H1 (cell line): ENCODE measurements around the gene PHC2. TPM values are rescaled to one million over a fixed set of nuclear protein-coding genes. Genes with fewer than 3 reads are reported as not detected.

Source experiments
- CTCF ChIA-PET: fragments of 300-600 bp; sonication (Branson Sonifier 250); formaldehyde crosslinking; loops from one replicate; lab custom pipeline; 2021; ENCODE audit not compliant: partially characterized antibody; lab: Charles Lee
- POLR2A ChIA-PET: fragments of 300-600 bp; sonication (Branson Sonifier 250); formaldehyde crosslinking; loops from one replicate; lab custom pipeline; 2021; ENCODE audit warnings: inconsistent platforms; ENCODE audit not compliant: partially characterized antibody; lab: Charles Lee
- DNase-seq, 2 experiments: peaks; one replicate each; pipeline versions ENCODE4 v3.0.0 to v3.0.0-alpha.2; 2010 to 2022; ENCODE audit warnings: low spot score in 2 of 2, low read depth in 1 of 2, mixed read lengths in 1 of 2
- FAIRE-seq: peaks from 2 replicates; lab custom pipeline; 2011; peaks lifted over from hg19 to GRCh38; lab: Jason Lieb, UNC
- H2AFZ ChIP-seq: 2 replicates; pipeline ENCODE4 v1.8.1; 2012; ENCODE audit warnings: low read length, inconsistent platforms
- H2AK5ac ChIP-seq: 2 replicates; pipeline ENCODE4 v1.6.1; 2013; ENCODE audit warnings: low read depth, low read length
- H2BK120ac ChIP-seq: replicated peaks from 2 replicates; pipeline ENCODE3; 2013; ENCODE audit warnings: low read depth, low read length, inconsistent platforms
- H2BK12ac ChIP-seq: 2 replicates; pipeline ENCODE4 v1.6.1; 2013; ENCODE audit warnings: low read depth, low read length
- H2BK15ac ChIP-seq: 2 replicates; pipeline ENCODE4 v1.6.1; 2013; ENCODE audit warnings: low read length
- H2BK20ac ChIP-seq: 2 replicates; pipeline ENCODE4 v1.6.1; 2013; ENCODE audit warnings: low read length
- H2BK5ac ChIP-seq: 2 replicates; pipeline ENCODE4 v1.6.1; 2013; ENCODE audit warnings: low read depth, low read length
- H3K14ac ChIP-seq: 2 replicates; pipeline ENCODE4 v1.6.1; 2013; ENCODE audit warnings: inconsistent platforms; ENCODE audit not compliant: insufficient read length
- H3K18ac ChIP-seq: 2 replicates; pipeline ENCODE4 v1.6.1; 2013; ENCODE audit warnings: low read length; ENCODE audit errors: extremely low read depth
- H3K23ac ChIP-seq: 2 replicates; pipeline ENCODE4 v1.6.1; 2013; ENCODE audit warnings: inconsistent platforms; ENCODE audit not compliant: insufficient read length
- H3K23me2 ChIP-seq: 2 replicates; pipeline ENCODE4 v1.6.1; 2013; ENCODE audit warnings: low read depth, low read length
- H3K27ac ChIP-seq: 2 replicates; pipeline ENCODE4 v1.6.1; 2011; ENCODE audit warnings: low read depth, low read length, inconsistent platforms
- H3K27me3 ChIP-seq, 4 experiments: replicated peaks in 1 of 4; 1 replicate in 1 of 4; 2 replicates in 3 of 4; pipeline versions ENCODE4 v1.6.1 to v1.8.1; 2011 to 2013; ENCODE audit warnings: low read length in 3 of 4, mild to moderate bottlenecking in 3 of 4, inconsistent platforms in 2 of 4, mixed read lengths in 2 of 4, moderate library complexity in 1 of 4; ENCODE audit not compliant: control insufficient read depth in 3 of 4, insufficient read depth in 3 of 4; ENCODE audit errors: extremely low read depth in 1 of 4
- H3K36me3 ChIP-seq, 4 experiments: 2 replicates each; pipeline versions ENCODE4 v1.6.1 to v1.8.1; 2011 to 2013; ENCODE audit warnings: mild to moderate bottlenecking in 4 of 4, low read length in 3 of 4, moderate library complexity in 2 of 4, control low read depth in 1 of 4, inconsistent platforms in 1 of 4; ENCODE audit not compliant: insufficient read depth in 4 of 4, control insufficient read depth in 2 of 4
- H3K4ac ChIP-seq: replicated peaks from 2 replicates; pipeline ENCODE3; 2013; ENCODE audit warnings: low read length, low read depth, mixed read lengths, inconsistent platforms; ENCODE audit not compliant: insufficient read length
- H3K4me1 ChIP-seq, 4 experiments: replicated peaks in 1 of 4; 1 replicate in 1 of 4; 2 replicates in 3 of 4; pipeline versions ENCODE4 v1.6.1 to v1.8.1; 2011 to 2013; ENCODE audit warnings: low read length in 3 of 4, inconsistent platforms in 2 of 4, mixed read lengths in 1 of 4; ENCODE audit not compliant: insufficient read depth in 4 of 4, control insufficient read depth in 3 of 4
- H3K4me2 ChIP-seq, 2 experiments: 2 replicates each; pipeline versions ENCODE4 v1.6.1 to v1.8.1; 2011 to 2013; ENCODE audit warnings: low read depth in 2 of 2, low read length in 2 of 2, control low read depth in 1 of 2, inconsistent platforms in 1 of 2, mild to moderate bottlenecking in 1 of 2; ENCODE audit not compliant: insufficient read depth in 1 of 2
- H3K4me3 ChIP-seq, 4 experiments: fragments of 200-600, 300-600 bp in 1 of 4; sonication (generic), shearing (Covaris generic), sonication (Bioruptor Twin) in 1 of 4; 2 replicates each; pipeline versions ENCODE4 v1.5.1 to v1.8.1; 2011 to 2016; ENCODE audit warnings: low read length in 4 of 4, low read depth in 3 of 4, control low read depth in 2 of 4, inconsistent platforms in 2 of 4, mild to moderate bottlenecking in 2 of 4, mixed read lengths in 1 of 4, moderate library complexity in 1 of 4; ENCODE audit not compliant: insufficient read depth in 2 of 4; ENCODE audit errors: extremely low read depth in 1 of 4
- H3K56ac ChIP-seq: replicated peaks from 2 replicates; pipeline ENCODE3; 2013; ENCODE audit warnings: low read depth, mild to moderate bottlenecking, mixed read lengths, low read length, inconsistent platforms; ENCODE audit not compliant: insufficient read length
- H3K79me1 ChIP-seq: 2 replicates; pipeline ENCODE4 v1.6.1; 2013; ENCODE audit warnings: low read depth, low read length, control low read depth
- H3K79me2 ChIP-seq, 2 experiments: 2 replicates each; pipeline versions ENCODE4 v1.6.1 to v1.8.1; 2012 to 2013; ENCODE audit warnings: low read length in 2 of 2, mild to moderate bottlenecking in 2 of 2, inconsistent platforms in 1 of 2; ENCODE audit not compliant: insufficient read depth in 2 of 2, control insufficient read depth in 1 of 2
- H3K9ac ChIP-seq, 4 experiments: replicated peaks in 1 of 4; 1 replicate in 1 of 4; 2 replicates in 3 of 4; pipeline versions ENCODE4 v1.6.1 to v1.8.1; 2011 to 2013; ENCODE audit warnings: low read depth in 3 of 4, low read length in 3 of 4, control low read depth in 2 of 4, mild to moderate bottlenecking in 2 of 4, moderate library complexity in 2 of 4, inconsistent platforms in 1 of 4; ENCODE audit errors: extremely low read depth in 1 of 4
- H3K9me3 ChIP-seq, 2 experiments: 2 replicates each; pipeline versions ENCODE4 v1.6.1 to v1.8.1; 2012 to 2013; ENCODE audit warnings: mild to moderate bottlenecking in 2 of 2, moderate library complexity in 2 of 2, control low read depth in 1 of 2, inconsistent platforms in 1 of 2, low read depth in 1 of 2, low read length in 1 of 2, mixed read lengths in 1 of 2; ENCODE audit not compliant: insufficient read depth in 2 of 2
- H4K20me1 ChIP-seq, 2 experiments: replicated peaks in 1 of 2; 2 replicates each; pipeline versions ENCODE3 to v1.8.1; 2011 to 2013; ENCODE audit warnings: inconsistent platforms in 2 of 2, low read length in 2 of 2, mild to moderate bottlenecking in 1 of 2; ENCODE audit not compliant: insufficient read depth in 2 of 2, control insufficient read depth in 1 of 2
- H4K5ac ChIP-seq: 2 replicates; pipeline ENCODE4 v1.6.1; 2013; ENCODE audit warnings: low read length, low read depth, mixed read lengths, inconsistent platforms; ENCODE audit not compliant: insufficient read length
- H4K8ac ChIP-seq: 2 replicates; pipeline ENCODE4 v1.8.0; 2013; ENCODE audit warnings: mild to moderate bottlenecking, moderate library complexity, low read length, inconsistent platforms; ENCODE audit not compliant: insufficient read depth; ENCODE audit errors: extremely low read depth
- H4K91ac ChIP-seq: replicated peaks from 2 replicates; pipeline ENCODE3; 2013; ENCODE audit warnings: low read length, mixed read lengths, inconsistent platforms; ENCODE audit not compliant: insufficient read length
- GABPA ChIP-seq: IDR thresholded peaks from 2 replicates; pipeline ENCODE4 v1.6.1; 2011; ENCODE audit warnings: mild to moderate bottlenecking, low read length, moderate library complexity, borderline replicate concordance; ENCODE audit not compliant: insufficient read depth
- HDAC6 ChIP-seq: IDR thresholded peaks from one replicate; pipeline ENCODE4 v1.7.1; 2012; ENCODE audit warnings: low read depth, mild to moderate bottlenecking, inconsistent platforms, low read length, moderate library complexity
- KDM1A ChIP-seq: fragments of 200-600, 300-600 bp; sonication (generic); IDR thresholded peaks from 2 replicates; pipeline ENCODE4 v1.7.1; 2016; ENCODE audit warnings: mild to moderate bottlenecking, low read length, borderline replicate concordance
- MAFK ChIP-seq: IDR thresholded peaks from 2 replicates; pipeline ENCODE4 v1.6.1; 2012; ENCODE audit warnings: low read depth, mild to moderate bottlenecking, improper control_type of control experiment, low read length
- POLR2A ChIP-seq, 2 experiments: IDR thresholded peaks; 1 replicate in 1 of 2; 2 replicates in 1 of 2; pipeline ENCODE4 v1.6.1; 2011; ENCODE audit warnings: low read depth in 2 of 2, low read length in 2 of 2, mild to moderate bottlenecking in 2 of 2; ENCODE audit errors: control extremely low read depth in 1 of 2
- RAD21 ChIP-seq, 2 experiments: IDR thresholded peaks in 1 of 2; conservative IDR thresholded peaks in 1 of 2; 2 replicates each; pipeline ENCODE4 v1.6.1; 2011; ENCODE audit warnings: low read depth in 2 of 2, low read length in 2 of 2, improper control_type of control experiment in 1 of 2, inconsistent platforms in 1 of 2, mild to moderate bottlenecking in 1 of 2, moderate library complexity in 1 of 2
- RXRA ChIP-seq: IDR thresholded peaks from 2 replicates; pipeline ENCODE4 v1.6.1; 2011; ENCODE audit warnings: low read depth, mild to moderate bottlenecking, low read length, moderate library complexity; ENCODE audit not compliant: insufficient read depth
- TBP ChIP-seq: IDR thresholded peaks from 2 replicates; pipeline ENCODE4 v1.6.1; 2011; ENCODE audit warnings: low read depth, low read length, improper control_type of control experiment
- TCF12 ChIP-seq: IDR thresholded peaks from 2 replicates; pipeline ENCODE4 v1.6.1; 2011; ENCODE audit warnings: low read depth, mild to moderate bottlenecking, low read length
- WGBS, 2 experiments: shearing (Covaris generic) in 1 of 2; methylation state at CpG; one replicate each; pipeline versions ENCODE4 v1.1.6 to v1.1.7; 2013 to 2015; ENCODE audit warnings: low lambda C conversion rate in 2 of 2, mixed read lengths in 2 of 2, inconsistent platforms in 1 of 2, low coverage in 1 of 2, missing lambda C conversion rate in 1 of 2; ENCODE audit not compliant: insufficient replicate concordance in 2 of 2, insufficient coverage in 1 of 2, insufficient read length in 1 of 2; ENCODE audit errors: extremely low coverage in 1 of 2, missing lambda C conversion rate in 1 of 2; 5-methylcytosine and 5-hydroxymethylcytosine counted together
- polyA plus RNA-seq, 7 experiments: library from polyadenylated mRNA; depleted of rRNA in 3 of 7; stranded (reverse) in 5 of 7; unstranded in 2 of 7; fragments of >200 nt in 5 of 7; fragments of 200-250 nt in 2 of 7; gene quantifications; 1 replicate in 5 of 7; 2 replicates in 1 of 7; 4 replicates in 1 of 7; pipeline versions ENCODE4 v1.2.1 to v1.2.3, GENCODE V29; 2011 to 2013; ENCODE audit warnings: missing spikeins in 2 of 7, mixed read lengths in 2 of 7
- total RNA-seq: library from RNA; stranded (reverse); fragmentation: NEBNext Ultra II Directional; extraction: Animal tissue kit (Norgen Biotek cat#: 25700); gene quantifications from 2 replicates; pipeline ENCODE4 v1.2.1, GENCODE V29; 2021
- TF ChIP-seq, protein P1 (sequence below): IDR thresholded peaks from 2 replicates; pipeline ENCODE4 v1.6.1; 2011; ENCODE audit warnings: low read length, improper control_type of control experiment
- TF ChIP-seq, protein P2 (sequence below): IDR thresholded peaks from 2 replicates; pipeline ENCODE4 v1.6.1; 2011; ENCODE audit warnings: low read depth, mild to moderate bottlenecking, low read length; ENCODE audit not compliant: insufficient read depth
- TF ChIP-seq, protein P3 (sequence below): IDR thresholded peaks from 2 replicates; pipeline ENCODE4 v1.6.1; 2012; ENCODE audit warnings: inconsistent platforms

PHC2 gene
- total and polyA plus RNA-seq, 2 of the 8 experiments (the other 6 are each of a cell fraction or from before 2014, with no cell fraction given), result 5.6 to 14.2 TPM

DNA sequence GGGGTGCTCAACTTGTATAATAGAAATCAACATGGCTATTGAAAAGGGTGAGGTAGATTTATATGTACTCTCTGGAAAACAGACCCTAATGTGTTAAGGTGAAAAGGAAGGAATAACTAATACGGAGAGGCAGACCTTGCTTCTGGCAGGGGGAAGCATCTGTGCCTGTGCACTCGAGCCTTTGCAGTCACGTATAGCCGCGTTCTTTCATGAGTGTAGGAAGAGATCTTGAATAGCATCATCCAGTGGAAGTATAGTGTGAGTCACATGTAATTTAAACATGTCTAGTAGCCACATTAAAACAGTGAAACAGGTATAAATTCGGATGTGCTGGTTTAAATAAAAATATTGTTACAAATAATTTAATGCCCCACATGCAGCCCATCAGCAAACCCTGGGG, 112.9 kb downstream of the PHC2 start:
- no peaks in the 10 kb centered on the region for H3K79me1 ChIP-seq
- H3K14ac ChIP-seq, result no peak overlapping the region
- H4K91ac ChIP-seq, result no peak overlapping the region
- H4K20me1 ChIP-seq, result peaks cover 0 to 2% of the 10 kb centered on the region in 2 experiments
- no peak overlapping the region for H3K4me3 ChIP-seq
- H4K8ac ChIP-seq, result no peak overlapping the region
- H3K23ac ChIP-seq, result no peak overlapping the region
- H2BK20ac ChIP-seq, result no peak overlapping the region
- no peak overlapping the region for H2AK5ac ChIP-seq
- no peak overlapping the region for H3K27ac ChIP-seq
- H3K23me2 ChIP-seq, result no peaks in the 10 kb centered on the region
- no peak overlapping the region for H2BK15ac ChIP-seq
- no peak overlapping the region for H2BK12ac ChIP-seq
- no peak overlapping the region for H3K4ac ChIP-seq
- WGBS, 2 experiments, result 95% methylated on average over 6 of the region's 6 CpGs; no CpG with 5 or more reads in 1 of the 2 experiments
- no peak overlapping the region for H3K9ac ChIP-seq
- no peak overlapping the region for H3K18ac ChIP-seq
- POLR2A ChIA-PET, result no interaction called here
- H3K79me2 ChIP-seq, result no peaks in the 10 kb centered on the region
- H2AFZ ChIP-seq, result no peak overlapping the region
- no peaks in the 10 kb centered on the region for H3K36me3 ChIP-seq
- H2BK120ac ChIP-seq, result no peak overlapping the region
- H3K27me3 ChIP-seq, result no peaks in the 10 kb centered on the region
- DNase-seq (no peak), FAIRE-seq (no peak)
- no peak overlapping the region for H3K4me2 ChIP-seq
- H2BK5ac ChIP-seq, result no peak overlapping the region
- H4K5ac ChIP-seq, result no peak overlapping the region
- no peaks in the 10 kb centered on the region for H3K9me3 ChIP-seq
- CTCF ChIA-PET, result interaction anchor here (0.7 to 3.9 kb wide), 2 partner anchors 21 to 167 kb away, joined by 4 to 32 read pairs; no protein-coding TSS in a partner anchor
- H3K56ac ChIP-seq, result no peak overlapping the region
- no peaks in the 10 kb centered on the region for H3K4me1 ChIP-seq
- TF ChIP-seq, protein P1, sequence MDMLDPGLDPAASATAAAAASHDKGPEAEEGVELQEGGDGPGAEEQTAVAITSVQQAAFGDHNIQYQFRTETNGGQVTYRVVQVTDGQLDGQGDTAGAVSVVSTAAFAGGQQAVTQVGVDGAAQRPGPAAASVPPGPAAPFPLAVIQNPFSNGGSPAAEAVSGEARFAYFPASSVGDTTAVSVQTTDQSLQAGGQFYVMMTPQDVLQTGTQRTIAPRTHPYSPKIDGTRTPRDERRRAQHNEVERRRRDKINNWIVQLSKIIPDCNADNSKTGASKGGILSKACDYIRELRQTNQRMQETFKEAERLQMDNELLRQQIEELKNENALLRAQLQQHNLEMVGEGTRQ, result no peak
- TF ChIP-seq POLR2A (IDR thresholded peaks at IDR 0.05; ENCODE audit: control extremely low read depth in 1 of 2, low read depth in 2 of 2, low read length in 2 of 2) (no peak), TCF12 (no peak), HDAC6 (no peak), GABPA (no peak), MAFK (no peak), RXRA (no peak), RAD21 (IDR thresholded peaks at IDR 0.05 in 1 of 2, conservative IDR thresholded peaks at IDR 0.05 in 1 of 2; ENCODE audit: low read depth in 2 of 2, low read length in 2 of 2) (no peak), TBP (no peak), KDM1A (no peak)
- TF ChIP-seq, protein P2, sequence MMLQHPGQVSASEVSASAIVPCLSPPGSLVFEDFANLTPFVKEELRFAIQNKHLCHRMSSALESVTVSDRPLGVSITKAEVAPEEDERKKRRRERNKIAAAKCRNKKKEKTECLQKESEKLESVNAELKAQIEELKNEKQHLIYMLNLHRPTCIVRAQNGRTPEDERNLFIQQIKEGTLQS, result no peak
- TF ChIP-seq, protein P3, sequence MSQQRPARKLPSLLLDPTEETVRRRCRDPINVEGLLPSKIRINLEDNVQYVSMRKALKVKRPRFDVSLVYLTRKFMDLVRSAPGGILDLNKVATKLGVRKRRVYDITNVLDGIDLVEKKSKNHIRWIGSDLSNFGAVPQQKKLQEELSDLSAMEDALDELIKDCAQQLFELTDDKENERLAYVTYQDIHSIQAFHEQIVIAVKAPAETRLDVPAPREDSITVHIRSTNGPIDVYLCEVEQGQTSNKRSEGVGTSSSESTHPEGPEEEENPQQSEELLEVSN, result no peak
